HG03280 (cell line): ENCODE data around the gene OPN4.

Experiments
- ATAC-seq: cut with Tn5 transposase; IDR thresholded peaks from one replicate; pipeline ENCODE4 v1.9.1; 2021; ENCODE audit warnings: mild to moderate bottlenecking, moderate library complexity; ENCODE audit not compliant: unreplicated experiment

Gene OPN4

DNA sequence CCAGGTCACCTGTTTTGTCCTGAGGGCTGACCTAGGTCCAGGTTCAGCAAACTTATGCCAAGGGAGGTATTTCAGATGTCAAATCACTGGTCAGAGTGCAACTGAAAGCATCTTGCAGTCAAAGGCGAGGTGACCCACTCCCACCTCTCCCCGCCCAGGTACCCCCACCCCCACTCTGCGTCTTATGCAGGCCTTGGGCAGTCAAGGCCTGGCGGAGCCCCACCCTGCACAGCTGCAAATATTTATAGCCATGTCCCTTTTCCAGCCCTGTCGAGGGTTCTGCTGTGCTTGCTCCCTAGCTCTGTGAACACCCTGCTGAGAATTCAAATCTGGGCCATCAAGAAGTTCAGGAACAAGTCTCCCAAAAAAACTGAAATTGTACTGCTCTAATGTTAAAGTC lies 61.5 kb downstream of the OPN4 start:
- no peak for ATAC-seq
